RWPE1 (cell line): Measurements from ENCODE around the gene CHADL.

Experiments
- CTCF ChIA-PET: fragments of 350-600 bp; sonication (Branson Sonifier 250); formaldehyde crosslinking; extraction: SDS; loops from one replicate; lab custom pipeline; 2021; lab: Yijun Ruan, JAX
- POLR2A ChIA-PET: fragments of 400-600 bp; formaldehyde crosslinking; extraction: SDS; loops from one replicate; lab custom pipeline; 2020; ENCODE audit warnings: antibody characterized with exemption; ENCODE audit not compliant: low non-redundant PET; lab: Yijun Ruan, JAX
- DNase-seq: peaks from one replicate; pipeline ENCODE4 v3.0.0; 2012; ENCODE audit warnings: low spot score
- H3K27ac ChIP-seq: fragments of 450-650 bp; 2 replicates; pipeline ENCODE4 v1.5.1; 2017
- TF ChIP-seq, protein P1 (sequence below): fragments of 450-650 bp; conservative IDR thresholded peaks from 2 replicates; pipeline ENCODE4 v1.5.1; 2017; ENCODE audit warnings: low read depth, mild to moderate bottlenecking

The CHADL gene

DNA sequence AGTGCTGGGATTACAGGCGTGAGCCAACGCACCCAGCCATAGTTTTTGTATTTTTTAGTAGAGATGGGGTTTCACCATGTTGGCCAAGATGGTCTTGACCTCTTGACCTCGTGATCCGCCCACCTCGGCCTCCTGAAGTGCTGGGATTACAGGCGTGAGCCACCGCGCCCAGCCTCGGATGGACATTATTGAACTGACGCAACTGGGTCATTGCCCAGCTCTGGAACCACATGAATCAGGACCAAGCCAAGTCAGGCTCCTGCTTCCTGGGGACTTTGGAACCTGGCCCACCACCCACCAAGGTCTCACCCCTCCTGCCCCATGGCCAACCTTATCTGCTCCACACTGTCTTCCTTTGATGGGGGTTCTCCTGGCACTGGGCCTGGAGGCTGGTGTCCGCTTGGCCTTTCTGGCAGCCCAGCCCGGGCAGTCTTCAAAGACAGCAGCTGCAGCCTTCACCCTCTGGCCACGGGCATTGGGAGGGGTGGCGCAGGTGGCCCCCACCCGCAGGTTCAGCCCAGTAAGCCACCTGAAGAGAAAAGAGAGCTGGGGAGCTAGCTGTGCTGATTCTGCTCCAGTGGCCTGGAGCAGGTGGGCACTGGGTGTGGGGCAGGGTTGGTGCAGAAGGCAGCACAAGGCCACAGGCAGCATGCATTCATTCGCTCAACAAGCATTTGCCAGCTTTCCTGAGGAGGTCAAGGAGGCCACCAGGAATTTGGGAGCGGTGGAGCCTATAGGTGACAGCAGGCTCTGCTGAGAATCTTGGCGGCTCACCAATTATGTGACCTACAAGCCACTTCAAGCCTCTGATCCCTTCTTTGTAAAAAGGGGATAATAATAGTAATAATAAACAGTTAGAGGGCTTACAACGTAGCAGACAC is 5.7 kb downstream of the CHADL start:
- peak overlapping the region; percentile 4; the same call in 1 of the 2 replicates for H3K27ac ChIP-seq
- POLR2A ChIA-PET: no interaction called here
- TF ChIP-seq, protein P1, sequence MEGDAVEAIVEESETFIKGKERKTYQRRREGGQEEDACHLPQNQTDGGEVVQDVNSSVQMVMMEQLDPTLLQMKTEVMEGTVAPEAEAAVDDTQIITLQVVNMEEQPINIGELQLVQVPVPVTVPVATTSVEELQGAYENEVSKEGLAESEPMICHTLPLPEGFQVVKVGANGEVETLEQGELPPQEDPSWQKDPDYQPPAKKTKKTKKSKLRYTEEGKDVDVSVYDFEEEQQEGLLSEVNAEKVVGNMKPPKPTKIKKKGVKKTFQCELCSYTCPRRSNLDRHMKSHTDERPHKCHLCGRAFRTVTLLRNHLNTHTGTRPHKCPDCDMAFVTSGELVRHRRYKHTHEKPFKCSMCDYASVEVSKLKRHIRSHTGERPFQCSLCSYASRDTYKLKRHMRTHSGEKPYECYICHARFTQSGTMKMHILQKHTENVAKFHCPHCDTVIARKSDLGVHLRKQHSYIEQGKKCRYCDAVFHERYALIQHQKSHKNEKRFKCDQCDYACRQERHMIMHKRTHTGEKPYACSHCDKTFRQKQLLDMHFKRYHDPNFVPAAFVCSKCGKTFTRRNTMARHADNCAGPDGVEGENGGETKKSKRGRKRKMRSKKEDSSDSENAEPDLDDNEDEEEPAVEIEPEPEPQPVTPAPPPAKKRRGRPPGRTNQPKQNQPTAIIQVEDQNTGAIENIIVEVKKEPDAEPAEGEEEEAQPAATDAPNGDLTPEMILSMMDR: no peak
- CTCF ChIA-PET: interaction anchor here (0.7 kb wide), 1 partner anchor 55 kb away, joined by 4 read pairs; no protein-coding TSS in a partner anchor
- DNase-seq: no peak

DNA sequence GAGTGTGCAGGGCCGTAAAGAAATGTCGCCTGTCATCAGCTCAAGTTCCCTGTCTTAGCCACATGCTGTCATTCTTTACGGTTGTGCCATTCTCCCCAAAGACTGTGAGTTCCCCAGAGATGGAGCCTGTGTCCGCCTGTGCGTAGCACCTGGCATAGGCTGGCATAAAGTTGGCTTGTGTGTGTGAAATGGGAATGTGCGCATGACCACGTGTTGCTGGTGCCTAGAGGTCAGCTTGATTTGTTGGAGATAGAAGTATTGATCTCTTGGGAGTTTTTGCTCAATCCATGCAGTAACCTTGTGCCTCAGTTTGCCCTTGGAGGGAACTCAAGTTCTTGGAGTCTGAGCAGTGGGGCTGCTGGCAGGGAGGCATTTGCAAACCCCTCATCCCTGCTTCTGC is 9.4 kb downstream of the CHADL start:
- H3K27ac ChIP-seq: peak overlapping the region; percentile 99
- ChIA-PET CTCF (no interaction called here), POLR2A (no interaction called here)
- DNase-seq: no peak
- TF ChIP-seq, protein P1: no peak

DNA sequence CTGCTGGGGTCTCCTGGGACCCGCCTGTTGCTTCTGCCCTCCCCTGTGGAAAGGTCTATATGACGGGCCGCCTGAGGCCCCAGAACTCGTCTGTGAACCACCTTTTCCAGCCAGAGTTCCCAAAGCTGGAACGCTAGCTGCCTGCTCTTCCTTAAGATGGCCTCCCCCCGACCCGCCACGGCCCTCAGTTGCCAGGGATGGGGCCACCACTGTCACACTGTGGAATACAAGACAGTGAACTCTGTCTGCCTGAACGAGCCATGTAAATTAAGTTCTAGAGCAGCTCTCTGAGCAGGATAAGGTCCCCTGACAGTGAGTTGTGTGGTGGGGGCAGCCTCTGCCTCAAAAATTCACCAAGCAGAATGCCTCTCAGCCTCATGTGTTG is 10.3 kb downstream of the CHADL start:
- POLR2A ChIA-PET: no interaction called here

DNA sequence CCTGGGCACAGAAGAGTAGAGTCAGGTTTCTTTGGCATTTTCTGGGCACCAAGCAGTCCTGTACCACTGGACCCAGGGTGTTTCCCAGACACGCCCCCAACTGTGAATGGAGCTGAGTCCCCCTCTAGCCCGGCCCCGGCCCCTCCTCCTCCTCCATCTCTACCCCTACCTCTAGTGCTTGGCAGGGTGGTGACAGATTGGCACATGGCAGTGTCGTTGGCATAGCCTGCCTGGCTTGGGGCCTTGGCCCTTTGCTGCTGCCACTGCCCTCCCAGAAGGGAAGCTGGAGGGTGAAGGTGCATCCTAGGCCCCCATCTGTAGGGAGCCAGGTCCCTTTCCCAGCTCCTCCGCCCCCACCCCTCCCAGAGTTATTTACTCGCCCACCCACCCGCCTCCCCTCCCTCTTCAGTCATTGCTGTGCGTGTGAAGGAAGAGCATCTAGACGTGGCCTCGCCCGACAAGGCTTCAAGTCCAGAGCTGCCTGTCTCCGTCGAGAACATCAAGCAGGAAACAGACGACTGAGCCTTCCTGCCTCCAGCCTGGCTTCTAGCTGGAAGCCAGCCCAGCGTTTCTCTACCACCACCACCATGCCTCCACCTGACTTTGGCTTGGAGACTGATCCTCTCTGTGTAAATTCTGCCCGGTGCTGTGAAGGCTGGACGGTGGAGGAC is 10.9 kb downstream of the CHADL start:
- H3K27ac ChIP-seq: peak overlapping the region; percentile 99
- ChIA-PET POLR2A (no interaction called here), CTCF (interaction anchor here (0.6 to 0.9 kb wide), 2 partner anchors 8 to 160 kb away, joined by 3 to 4 read pairs; no protein-coding TSS in a partner anchor)
- no peak for DNase-seq
- TF ChIP-seq, protein P1: no peak

More for the DNA sequence above, 10.3 kb downstream of the CHADL start:
- CTCF ChIA-PET: no interaction called here
- no peak for DNase-seq
- TF ChIP-seq, protein P1: no peak
- H3K27ac ChIP-seq: peak overlapping the region; percentile 99

DNA sequence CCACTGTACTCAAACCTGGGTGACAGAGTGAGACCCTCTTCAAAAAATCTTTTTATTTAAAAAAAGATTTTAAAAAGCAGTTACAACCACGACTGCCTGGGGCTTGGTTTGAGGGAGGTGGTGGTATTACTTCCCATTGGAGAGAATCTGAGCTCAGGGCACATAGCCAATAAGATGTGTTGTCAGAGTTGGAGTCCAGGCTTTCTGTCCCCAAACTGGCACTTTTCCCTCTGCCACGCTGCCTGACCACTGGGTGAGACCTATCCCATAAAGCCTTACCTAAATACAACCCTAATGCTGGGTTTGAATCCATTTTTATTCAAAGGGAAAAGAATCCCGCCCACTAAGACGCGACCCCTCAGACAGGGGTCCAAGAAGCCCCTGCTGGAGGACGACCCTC is 11.5 kb downstream of the CHADL start:
- CTCF ChIA-PET: interaction anchor here (0.9 kb wide), 1 partner anchor 8 kb away, joined by 4 read pairs; no protein-coding TSS in a partner anchor

More for the DNA sequence above, 11.5 kb downstream of the CHADL start:
- POLR2A ChIA-PET: no interaction called here
- DNase-seq: no peak
- H3K27ac ChIP-seq: peak overlapping the region; percentile 99
- TF ChIP-seq, protein P1: no peak
